Measurements from ENCODE around the gene COL19A1. TPM values are rescaled to one million over a fixed set of nuclear protein-coding genes. Genes with fewer than 3 reads are reported as not detected.

The COL19A1 gene
- total and polyA plus RNA-seq, 9 of the 15 experiments (the other 6 are each of a cell fraction or from before 2014, with no cell fraction given): not detected

GRCh38 chr6:70254784-70255183 lies 388.4 kb downstream of the COL19A1 start (continued):
- TF ChIP-seq ELK3 (CRISPR knock-in tag; IDR thresholded peaks at IDR 0.05) (no peak), SPI1 (IDR thresholded peaks at IDR 0.05; ENCODE audit: borderline replicate concordance, low read depth, low read length) (no peak), NONO (IDR thresholded peaks at IDR 0.05; ENCODE audit: low read depth in 2 of 2, low read length in 1 of 2) (no peak), ZZZ3 (IDR thresholded peaks at IDR 0.05) (no peak), MAX (CRISPR knock-in tag; IDR thresholded peaks at IDR 0.05) (no peak)

GRCh38 chr6:70257768-70258273 lies 391.5 kb downstream of the COL19A1 start:
- Histone ChIP-seq H3K36me3 (ENCODE audit: control insufficient read depth, insufficient read depth, low read length) (no peaks in the 10 kb centered on the region), H3K9me3 (replicated peaks; ENCODE audit: control insufficient read depth, insufficient read depth, low read depth, low read length) (no peaks in the 10 kb centered on the region), H3K27me3 (ENCODE audit: control insufficient read depth in 2 of 2, insufficient read depth in 2 of 2, low read length in 2 of 2) (peaks cover 2 to 7% of the 10 kb centered on the region in 2 experiments; a peak in 2 of 5 replicates), H3K27ac (ENCODE audit: extremely low read depth, low read depth, low read length) (no peak overlapping the region), H3K4me1 (replicated peaks in 1 of 2; ENCODE audit: control insufficient read depth in 2 of 2, insufficient read depth in 2 of 2, low read length in 2 of 2) (no peaks in the 10 kb centered on the region), H3K79me2 (ENCODE audit: control insufficient read depth, insufficient read depth, low read length) (no peaks in the 10 kb centered on the region), H2AFZ (ENCODE audit: low read depth, low read length) (no peak overlapping the region), H3K4me3 (no peak overlapping the region), H3K9ac (ENCODE audit: insufficient read depth in 1 of 2, low read depth in 2 of 2, low read length in 2 of 2) (no peak overlapping the region), H4K20me1 (replicated peaks; ENCODE audit: control insufficient read depth, insufficient read depth, low read length) (no peaks in the 10 kb centered on the region; the same call in 1 of the 2 replicates), H3K9me1 (ENCODE audit: control insufficient read depth, insufficient read depth, low read length) (no peaks in the 10 kb centered on the region), H3K4me2 (ENCODE audit: insufficient read depth, low read length) (no peak overlapping the region)
- no TSS peak for BruUV-seq (replicated peaks)
- intact Hi-C loops (cut with micrococcal nuclease): no loop called here
- ChIA-PET CTCF (ENCODE audit: low intra/inter-chr PET ratio) (no interaction called here), POLR2A (no interaction called here)
- no peak for ATAC-seq
- DNase-seq (ENCODE audit: extremely low read depth in 1 of 4, low spot score in 3 of 4): no peak
- in situ Hi-C loops (cut with MboI): no loop called here
- 0% methylated on average over 2 of the region's 2 CpGs for WGBS (ENCODE audit: insufficient coverage, low coverage, missing lambda C conversion rate)
- FAIRE-seq: no peak
- no peak for TF ChIP-seq DPF2 (IDR thresholded peaks at IDR 0.05)
- TF ChIP-seq RFX1 (IDR thresholded peaks at IDR 0.05): no peak
- TF ChIP-seq ZNF780A (CRISPR knock-in tag; IDR thresholded peaks at IDR 0.05): no peak
- TF ChIP-seq TAF9B (IDR thresholded peaks at IDR 0.05; ENCODE audit: partially characterized antibody): no peak
- no peak for TF ChIP-seq MITF (IDR thresholded peaks at IDR 0.05)
- TF ChIP-seq REST (IDR thresholded peaks at IDR 0.05; ENCODE audit: borderline replicate concordance): no peak
- TF ChIP-seq REST (CRISPR knock-in tag; IDR thresholded peaks at IDR 0.05; ENCODE audit: low read depth): no peak
